ENCODE measurements around the gene DCAKD.

Gene DCAKD

DNA sequence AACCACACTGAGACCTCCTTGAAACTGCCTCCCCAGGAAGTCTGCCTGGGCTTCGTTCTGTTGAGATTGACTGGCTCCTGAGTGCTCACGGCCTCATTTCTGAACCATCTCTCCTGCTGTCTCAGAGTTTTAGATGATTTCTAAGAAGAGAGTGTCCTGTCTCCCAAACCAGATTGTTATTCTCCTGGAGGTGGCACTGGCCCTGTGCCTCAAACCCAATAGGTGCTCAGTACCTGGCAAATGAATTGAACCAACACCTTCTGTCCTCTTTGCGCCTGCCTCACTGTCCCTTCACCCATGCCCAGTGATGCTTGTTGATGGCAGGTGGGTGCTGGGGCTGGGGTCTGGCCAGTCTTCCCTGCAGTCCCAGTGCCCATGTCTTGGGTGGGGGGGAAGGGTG lies 47.0 kb downstream of the DCAKD start:
- TF ChIP-seq EZH2phosphoT487 (IDR thresholded peaks at IDR 0.05; ENCODE audit: borderline replicate concordance, low read length): no peak
- TF ChIP-seq, protein P1, sequence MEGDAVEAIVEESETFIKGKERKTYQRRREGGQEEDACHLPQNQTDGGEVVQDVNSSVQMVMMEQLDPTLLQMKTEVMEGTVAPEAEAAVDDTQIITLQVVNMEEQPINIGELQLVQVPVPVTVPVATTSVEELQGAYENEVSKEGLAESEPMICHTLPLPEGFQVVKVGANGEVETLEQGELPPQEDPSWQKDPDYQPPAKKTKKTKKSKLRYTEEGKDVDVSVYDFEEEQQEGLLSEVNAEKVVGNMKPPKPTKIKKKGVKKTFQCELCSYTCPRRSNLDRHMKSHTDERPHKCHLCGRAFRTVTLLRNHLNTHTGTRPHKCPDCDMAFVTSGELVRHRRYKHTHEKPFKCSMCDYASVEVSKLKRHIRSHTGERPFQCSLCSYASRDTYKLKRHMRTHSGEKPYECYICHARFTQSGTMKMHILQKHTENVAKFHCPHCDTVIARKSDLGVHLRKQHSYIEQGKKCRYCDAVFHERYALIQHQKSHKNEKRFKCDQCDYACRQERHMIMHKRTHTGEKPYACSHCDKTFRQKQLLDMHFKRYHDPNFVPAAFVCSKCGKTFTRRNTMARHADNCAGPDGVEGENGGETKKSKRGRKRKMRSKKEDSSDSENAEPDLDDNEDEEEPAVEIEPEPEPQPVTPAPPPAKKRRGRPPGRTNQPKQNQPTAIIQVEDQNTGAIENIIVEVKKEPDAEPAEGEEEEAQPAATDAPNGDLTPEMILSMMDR (IDR thresholded peaks at IDR 0.05; ENCODE audit: low read depth, low read length, poor library complexity, severe bottlenecking): no peak
- H3K4me2 ChIP-seq (ENCODE audit: low read length): no peak overlapping the region
- no peak overlapping the region for H3K27ac ChIP-seq (ENCODE audit: low read depth, low read length)
- H3K9me3 ChIP-seq (ENCODE audit: control insufficient read depth, insufficient read depth, low read length): peaks cover 3% of the 10 kb centered on the region; the same call in 1 of the 2 replicates
- no peaks in the 10 kb centered on the region for H4K20me1 ChIP-seq (ENCODE audit: control insufficient read depth, insufficient read depth, low read depth, low read length)
- H3K9me2 ChIP-seq (replicated peaks; ENCODE audit: control insufficient read depth, low read length): no peaks in the 10 kb centered on the region
- H3K36me3 ChIP-seq (ENCODE audit: control insufficient read depth, low read length): no peaks in the 10 kb centered on the region
- H3K27me3 ChIP-seq (ENCODE audit: control insufficient read depth, low read length): peaks cover 41% of the 10 kb centered on the region
- H3K79me2 ChIP-seq (ENCODE audit: control insufficient read depth, low read length): no peaks in the 10 kb centered on the region
- peaks cover 11% of the 10 kb centered on the region for H3K4me1 ChIP-seq (ENCODE audit: control insufficient read depth, low read length)
- no peak overlapping the region for H3K4me3 ChIP-seq (ENCODE audit: low read length)
- no peaks in the 10 kb centered on the region for H3F3A ChIP-seq (ENCODE audit: control insufficient read depth, insufficient read depth)

DNA sequence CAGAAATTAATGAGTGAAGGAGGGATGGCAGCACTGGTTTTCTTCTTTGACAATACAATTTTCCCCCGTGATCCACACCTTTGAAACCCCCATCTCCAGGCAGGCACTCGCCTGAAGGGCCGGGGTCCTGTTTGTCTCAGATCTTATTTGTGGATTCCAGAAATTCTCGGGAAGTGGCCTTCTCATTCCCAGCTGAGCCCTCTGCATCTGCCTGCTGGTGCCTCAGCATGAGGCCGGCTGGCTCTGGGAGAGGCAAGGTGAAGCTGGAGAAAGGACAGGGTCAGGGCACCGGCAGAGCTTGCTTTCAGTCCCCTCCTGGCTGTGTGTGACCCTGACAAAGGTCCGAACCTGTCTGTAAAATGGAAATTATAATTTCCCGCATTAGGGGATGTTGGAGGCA lies 47.6 kb downstream of the DCAKD start:
- Histone ChIP-seq H3K27me3 (ENCODE audit: control insufficient read depth, low read length) (peaks cover 44% of the 10 kb centered on the region), H3K36me3 (ENCODE audit: control insufficient read depth, low read length) (no peaks in the 10 kb centered on the region), H3K9me2 (replicated peaks; ENCODE audit: control insufficient read depth, low read length) (no peaks in the 10 kb centered on the region), H3K27ac (ENCODE audit: low read depth, low read length) (no peak overlapping the region), H3K4me3 (ENCODE audit: low read length) (no peak overlapping the region), H3F3A (ENCODE audit: control insufficient read depth, insufficient read depth) (no peaks in the 10 kb centered on the region), H3K4me2 (ENCODE audit: low read length) (no peak overlapping the region), H3K4me1 (ENCODE audit: control insufficient read depth, low read length) (peaks cover 11% of the 10 kb centered on the region), H4K20me1 (ENCODE audit: control insufficient read depth, insufficient read depth, low read depth, low read length) (no peaks in the 10 kb centered on the region), H3K9me3 (ENCODE audit: control insufficient read depth, insufficient read depth, low read length) (peaks cover 6% of the 10 kb centered on the region; the same call in 1 of the 2 replicates), H3K79me2 (ENCODE audit: control insufficient read depth, low read length) (no peaks in the 10 kb centered on the region)
- TF ChIP-seq EZH2phosphoT487 (IDR thresholded peaks at IDR 0.05; ENCODE audit: borderline replicate concordance, low read length): no peak
- TF ChIP-seq, protein P1 (IDR thresholded peaks at IDR 0.05; ENCODE audit: low read depth, low read length, poor library complexity, severe bottlenecking): no peak

DNA sequence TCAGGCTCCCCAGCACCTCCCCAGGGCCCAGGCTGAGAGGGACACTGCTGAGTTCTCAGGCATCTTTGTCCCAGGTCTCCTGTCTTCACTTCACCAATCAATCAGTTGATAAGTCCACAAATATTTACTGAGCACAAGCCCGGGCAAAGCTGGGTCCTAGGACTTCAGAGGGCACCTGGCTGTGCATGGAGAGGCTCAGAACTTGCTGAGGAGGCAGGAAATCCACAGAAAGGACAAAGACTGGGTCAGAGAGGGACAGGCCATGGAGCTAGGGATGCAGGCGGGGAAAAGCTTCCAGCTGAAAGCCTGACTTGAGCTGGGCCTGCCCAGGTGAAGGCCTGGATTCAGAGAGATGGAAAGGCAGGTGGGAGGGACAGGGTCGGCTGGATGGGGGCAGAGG lies 50.1 kb downstream of the DCAKD start:
- peaks cover 6% of the 10 kb centered on the region; the same call in 1 of the 2 replicates for H3K9me3 ChIP-seq (ENCODE audit: control insufficient read depth, insufficient read depth, low read length)
- H3K4me2 ChIP-seq (ENCODE audit: low read length): no peak overlapping the region
- no peaks in the 10 kb centered on the region for H3K9me2 ChIP-seq (replicated peaks; ENCODE audit: control insufficient read depth, low read length)
- no peaks in the 10 kb centered on the region for H3K4me1 ChIP-seq (ENCODE audit: control insufficient read depth, low read length)
- H3K4me3 ChIP-seq (ENCODE audit: low read length): no peak overlapping the region
- H3F3A ChIP-seq (ENCODE audit: control insufficient read depth, insufficient read depth): no peaks in the 10 kb centered on the region
- H3K27me3 ChIP-seq (ENCODE audit: control insufficient read depth, low read length): peaks cover 54% of the 10 kb centered on the region
- no peak overlapping the region for H3K27ac ChIP-seq (ENCODE audit: low read depth, low read length)
- no peaks in the 10 kb centered on the region for H3K79me2 ChIP-seq (ENCODE audit: control insufficient read depth, low read length)
- H4K20me1 ChIP-seq (ENCODE audit: control insufficient read depth, insufficient read depth, low read depth, low read length): no peaks in the 10 kb centered on the region
- H3K36me3 ChIP-seq (ENCODE audit: control insufficient read depth, low read length): no peaks in the 10 kb centered on the region
- TF ChIP-seq, protein P1 (IDR thresholded peaks at IDR 0.05; ENCODE audit: low read depth, low read length, poor library complexity, severe bottlenecking): no peak
- no peak for TF ChIP-seq EZH2phosphoT487 (IDR thresholded peaks at IDR 0.05; ENCODE audit: borderline replicate concordance, low read length)

Measured in DOHH2 (cell line).